GM12874 (cell line): ENCODE measurements around the gene NPAS4.

Experiments
- TF ChIP-seq, protein P1 (sequence below): IDR thresholded peaks from 2 replicates; pipeline ENCODE4 v1.5.1; 2011; ENCODE audit warnings: low read depth, mild to moderate bottlenecking, control low read depth, low read length, moderate library complexity; ENCODE audit not compliant: insufficient read depth

The NPAS4 gene

GRCh38 chr11:66426314-66426713, 5.5 kb downstream of the NPAS4 start:
- TF ChIP-seq, protein P1, sequence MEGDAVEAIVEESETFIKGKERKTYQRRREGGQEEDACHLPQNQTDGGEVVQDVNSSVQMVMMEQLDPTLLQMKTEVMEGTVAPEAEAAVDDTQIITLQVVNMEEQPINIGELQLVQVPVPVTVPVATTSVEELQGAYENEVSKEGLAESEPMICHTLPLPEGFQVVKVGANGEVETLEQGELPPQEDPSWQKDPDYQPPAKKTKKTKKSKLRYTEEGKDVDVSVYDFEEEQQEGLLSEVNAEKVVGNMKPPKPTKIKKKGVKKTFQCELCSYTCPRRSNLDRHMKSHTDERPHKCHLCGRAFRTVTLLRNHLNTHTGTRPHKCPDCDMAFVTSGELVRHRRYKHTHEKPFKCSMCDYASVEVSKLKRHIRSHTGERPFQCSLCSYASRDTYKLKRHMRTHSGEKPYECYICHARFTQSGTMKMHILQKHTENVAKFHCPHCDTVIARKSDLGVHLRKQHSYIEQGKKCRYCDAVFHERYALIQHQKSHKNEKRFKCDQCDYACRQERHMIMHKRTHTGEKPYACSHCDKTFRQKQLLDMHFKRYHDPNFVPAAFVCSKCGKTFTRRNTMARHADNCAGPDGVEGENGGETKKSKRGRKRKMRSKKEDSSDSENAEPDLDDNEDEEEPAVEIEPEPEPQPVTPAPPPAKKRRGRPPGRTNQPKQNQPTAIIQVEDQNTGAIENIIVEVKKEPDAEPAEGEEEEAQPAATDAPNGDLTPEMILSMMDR, result no peak

DNA sequence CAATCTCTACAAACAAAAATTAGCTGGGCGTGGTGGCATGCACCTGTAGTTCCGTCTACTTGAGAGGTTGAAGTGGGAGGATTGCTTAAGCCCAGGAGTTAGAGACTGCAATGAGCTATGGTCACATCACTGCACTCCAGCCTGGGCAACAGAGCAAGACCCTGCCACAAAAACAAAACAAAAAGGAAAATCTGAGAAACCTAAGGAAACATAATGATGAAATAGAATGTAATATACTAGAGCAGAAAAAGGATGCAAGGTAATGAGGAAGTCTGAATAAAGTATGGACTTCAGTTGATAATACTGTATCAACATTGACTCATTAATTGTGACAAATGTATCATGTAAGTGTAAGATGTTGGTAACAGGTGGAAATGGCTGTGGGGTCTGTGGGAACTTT, 8.1 kb downstream of the NPAS4 start:
- TF ChIP-seq, protein P1, result no peak

- TF ChIP-seq, protein P1, result peak; percentile 92
Measured at GRCh38 chr11:66429983-66430602, 9.3 kb downstream of the NPAS4 start.

GRCh38 chr11:66432597-66432996, 11.8 kb downstream of the NPAS4 start:
- TF ChIP-seq, protein P1, result no peak

GRCh38 chr11:66437979-66438503, 17.2 kb downstream of the NPAS4 start:
- TF ChIP-seq, protein P1, result no peak

DNA sequence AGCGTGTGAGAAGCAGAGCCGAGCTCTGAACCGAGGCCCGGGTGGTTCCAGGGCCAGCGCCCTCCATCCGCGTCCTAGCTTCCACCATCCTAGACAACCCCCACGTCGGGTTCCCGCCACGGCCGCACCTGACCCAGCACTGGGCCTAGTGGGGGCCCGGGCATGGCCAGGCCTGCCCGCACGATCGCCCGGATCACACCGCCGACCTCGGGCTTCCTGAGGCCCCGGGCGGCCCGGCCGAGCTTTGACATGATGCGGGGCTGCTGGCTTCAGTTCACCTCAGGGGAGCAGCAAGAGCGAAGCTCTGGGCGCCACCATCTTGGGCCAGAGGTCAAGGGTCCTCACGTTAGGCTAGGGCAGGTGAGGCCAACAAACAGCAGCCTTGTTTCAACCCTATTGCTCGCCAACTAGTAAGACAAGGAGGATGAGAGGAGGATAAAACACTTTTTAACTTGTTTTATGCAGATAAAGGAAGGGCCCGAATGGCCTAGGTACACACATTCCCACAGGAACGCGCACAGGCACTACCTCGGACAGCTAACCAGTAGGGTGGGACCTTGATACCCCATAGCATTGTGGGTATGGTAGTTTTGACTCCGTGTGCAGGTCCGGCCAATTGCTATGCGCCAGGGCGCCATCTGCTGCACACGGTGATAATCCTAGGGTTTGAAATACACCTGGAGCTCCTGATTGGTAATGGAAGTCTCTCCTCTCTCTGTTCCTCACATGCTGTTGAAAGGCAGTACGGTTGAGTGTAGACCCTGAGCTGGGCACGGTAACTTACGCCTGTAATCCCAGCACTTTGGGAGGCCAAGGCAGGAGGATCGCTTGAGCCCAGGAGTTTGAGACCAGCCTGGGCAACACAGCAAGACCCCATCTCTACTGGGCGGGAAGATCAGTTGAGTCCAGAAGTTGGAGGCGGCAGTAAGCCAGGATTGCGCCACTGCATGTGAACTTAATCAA, 17.9 kb downstream of the NPAS4 start, which contains the start of gene MRPL11:
Gene MRPL11, minus strand, starts transcription at position 345 of the 963 bp plus-strand sequence. Its CDS starts 94 bp downstream, at position 251.
- TF ChIP-seq, protein P1, result peak; percentile 77

- TF ChIP-seq, protein P1, result no peak
Measured at GRCh38 chr11:66443602-66444001, 22.8 kb downstream of the NPAS4 start.
